Activated CD8-positive, alpha-beta memory T cell treated with anti-CD3 and anti-CD28 coated beads for 36 hours (primary cell): ENCODE data around the gene ARID1A. TPM values are rescaled to one million over a fixed set of nuclear protein-coding genes. Genes with fewer than 3 reads are reported as not detected.
"Not testable (repeated sequence)": the region's sequence is repeated elsewhere in the genome, so short reads cannot be mapped to it uniquely, and the experiment has no call there.

ENCODE experiments used
- CTCF ChIA-PET: fragments of 350-600 bp; sonication (Branson Sonifier 250); formaldehyde crosslinking; loops from one replicate; lab custom pipeline; 2021; ENCODE audit warnings: antibody characterized with exemption; lab: Charles Lee
- POLR2A ChIA-PET: fragments of 350-600 bp; sonication (Branson Sonifier 250); formaldehyde crosslinking; loops from one replicate; lab custom pipeline; 2021; ENCODE audit warnings: antibody characterized with exemption; lab: Charles Lee
- total RNA-seq, 2 experiments: library from RNA; stranded (reverse); gene quantifications; one replicate each; pipeline ENCODE4 v1.2.3, GENCODE V29; 2021

The ARID1A gene
- total RNA-seq, 2 experiments from 2014 or later = 85.7 to 87.5 TPM

GRCh38 chr1:26717017-26717491 is 21.2 kb downstream of the ARID1A start:
- ChIA-PET CTCF (no interaction called here), POLR2A (interaction anchor here (0.7 kb wide), 1 partner anchor 1500 kb away, joined by 3 read pairs; no protein-coding TSS in a partner anchor)

- ChIA-PET CTCF (no interaction called here), POLR2A (no interaction called here)
Measured at GRCh38 chr1:26719205-26719604, 23.4 kb downstream of the ARID1A start.

GRCh38 chr1:26721669-26722355 is 26.0 kb downstream of the ARID1A start:
- CTCF ChIA-PET = interaction anchor here (0.7 kb wide), 1 partner anchor 20 kb away, joined by 3 read pairs; no protein-coding TSS in a partner anchor
- POLR2A ChIA-PET = interaction anchor here (1.5 kb wide), 1 partner anchor 9 kb away, joined by 3 read pairs; no protein-coding TSS in a partner anchor

GRCh38 chr1:26723013-26723991 is 27.5 kb downstream of the ARID1A start:
- CTCF ChIA-PET = interaction anchor here (1.0 to 1.7 kb wide), 6 partner anchors 9 to 223 kb away, joined by 3 to 9 read pairs (median 3); partner anchors contain the start of gene ARID1A
- POLR2A ChIA-PET = interaction anchor here (0.8 to 1.5 kb wide), 3 partner anchors 8 to 22 kb away, joined by 3 to 4 read pairs (median 3); no protein-coding TSS in a partner anchor

- POLR2A ChIA-PET = interaction anchor here (0.8 to 1.1 kb wide), 2 partner anchors 21 kb away, joined by 3 to 4 read pairs; no protein-coding TSS in a partner anchor
- CTCF ChIA-PET = interaction anchor here (1.1 to 1.2 kb wide), 3 partner anchors 15 to 31 kb away, joined by 3 to 4 read pairs (median 3); no protein-coding TSS in a partner anchor
Measured at GRCh38 chr1:26724118-26724517, 28.3 kb downstream of the ARID1A start.

- ChIA-PET CTCF (no interaction called here), POLR2A (no interaction called here)
Measured at GRCh38 chr1:26724926-26725325, 29.1 kb downstream of the ARID1A start.

- CTCF ChIA-PET = interaction anchor here (0.7 kb wide), 1 partner anchor 17 kb away, joined by 3 read pairs; no protein-coding TSS in a partner anchor
- POLR2A ChIA-PET = not testable (repeated sequence)
Measured at GRCh38 chr1:26725904-26726303, 30.1 kb downstream of the ARID1A start.

- POLR2A ChIA-PET = no interaction called here
- CTCF ChIA-PET = interaction anchor here (1.2 kb wide), 1 partner anchor 22 kb away, joined by 3 read pairs; no protein-coding TSS in a partner anchor
Measured at GRCh38 chr1:26726784-26727183, 31.0 kb downstream of the ARID1A start.

GRCh38 chr1:26727476-26727875 is 31.7 kb downstream of the ARID1A start:
- POLR2A ChIA-PET = interaction anchor here (0.6 kb wide), 1 partner anchor 250 kb away, joined by 3 read pairs; no protein-coding TSS in a partner anchor
- CTCF ChIA-PET = interaction anchor here (0.8 to 2.5 kb wide), 6 partner anchors 9 to 146 kb away, joined by 3 to 11 read pairs (median 3); no protein-coding TSS in a partner anchor

- ChIA-PET POLR2A (interaction anchor here (0.6 kb wide), 1 partner anchor 126 kb away, joined by 4 read pairs; no protein-coding TSS in a partner anchor), CTCF (interaction anchor here (0.6 to 2.5 kb wide), 5 partner anchors 13 to 161 kb away, joined by 3 to 11 read pairs (median 4); partner anchors contain the start of gene GPN2)
Measured at GRCh38 chr1:26728645-26729044, 32.8 kb downstream of the ARID1A start.

- POLR2A ChIA-PET = interaction anchor here (2.0 kb wide), 1 partner anchor 15 kb away, joined by 10 read pairs; no protein-coding TSS in a partner anchor
- CTCF ChIA-PET = interaction anchor here (0.6 to 2.5 kb wide), 3 partner anchors 12 to 127 kb away, joined by 4 to 11 read pairs (median 5); no protein-coding TSS in a partner anchor
Measured at GRCh38 chr1:26729633-26730032, 33.8 kb downstream of the ARID1A start.

- CTCF ChIA-PET = interaction anchor here (0.6 to 1.1 kb wide), 2 partner anchors 33 to 58 kb away, joined by 3 read pairs; no protein-coding TSS in a partner anchor
- POLR2A ChIA-PET = interaction anchor here (0.6 to 2.0 kb wide), 4 partner anchors 8 to 42 kb away, joined by 3 to 10 read pairs (median 3); no protein-coding TSS in a partner anchor
Measured at GRCh38 chr1:26730695-26731094, 34.9 kb downstream of the ARID1A start.

- ChIA-PET POLR2A (interaction anchor here (0.6 to 2.0 kb wide), 4 partner anchors 8 to 41 kb away, joined by 3 to 10 read pairs (median 3); no protein-coding TSS in a partner anchor), CTCF (interaction anchor here (1.1 to 1.3 kb wide), 2 partner anchors 8 to 57 kb away, joined by 3 read pairs; no protein-coding TSS in a partner anchor)
Measured at GRCh38 chr1:26731233-26731902, 35.6 kb downstream of the ARID1A start.

- ChIA-PET CTCF (no interaction called here), POLR2A (no interaction called here)
Measured at GRCh38 chr1:26733392-26733791, 37.6 kb downstream of the ARID1A start.

GRCh38 chr1:26733982-26734381 is 38.2 kb downstream of the ARID1A start:
- CTCF ChIA-PET = no interaction called here

GRCh38 chr1:26734501-26735058 is 38.8 kb downstream of the ARID1A start:
- ChIA-PET CTCF (no interaction called here), POLR2A (no interaction called here)

More at GRCh38 chr1:26733982-26734381, 38.2 kb downstream of the ARID1A start:
- POLR2A ChIA-PET = no interaction called here

GRCh38 chr1:26739329-26739914 is 43.6 kb downstream of the ARID1A start:
- POLR2A ChIA-PET = interaction anchor here (0.5 to 1.2 kb wide), 6 partner anchors 9 to 145 kb away, joined by 3 to 4 read pairs (median 3); no protein-coding TSS in a partner anchor
- CTCF ChIA-PET = interaction anchor here (1.1 to 1.6 kb wide), 4 partner anchors 20 to 51 kb away, joined by 3 to 6 read pairs (median 3); no protein-coding TSS in a partner anchor
